Measurements from ENCODE around the gene BCAS4. TPM values are rescaled to one million over a fixed set of nuclear protein-coding genes. Genes with fewer than 3 reads are reported as not detected.

BCAS4 gene
- total RNA-seq, 1 experiment from 2014 or later: 9.5 TPM

Small RNA genes within 50 kb of the gene (small RNA-seq; reads per million reads assigned to genes)
- gene TMSB4XP6: 0 reads per million in 2 experiments

Other genes starting within 250 kb of the BCAS4 start
- 0.12 TPM in 1 of 2 replicates, not detected in the other for gene RIPOR3, start 103.5 kb upstream of the BCAS4 start, total RNA-seq (2014; rRNA removed; shearing (Covaris generic))
- gene PARD6B, start 63.5 kb upstream of the BCAS4 start, total RNA-seq (2014; rRNA removed; shearing (Covaris generic)): 6.1 and 6.8 TPM in 2 replicates
- gene ADNP, start 136.4 kb downstream of the BCAS4 start, total RNA-seq (2014; rRNA removed; shearing (Covaris generic)): 28.1 and 32.6 TPM in 2 replicates
- 87.7 and 102 TPM in 2 replicates for gene DPM1, start 163.5 kb downstream of the BCAS4 start, total RNA-seq (2014; rRNA removed; shearing (Covaris generic))
- gene MOCS3, start 163.8 kb downstream of the BCAS4 start, total RNA-seq (2014; rRNA removed; shearing (Covaris generic)): 6.4 and 6.5 TPM in 2 replicates
- gene KCNG1, start 228.0 kb downstream of the BCAS4 start, total RNA-seq (2014; rRNA removed; shearing (Covaris generic)): 77.5 and 84.3 TPM in 2 replicates